GM19043 (cell line): ENCODE data around the gene LAT.
"Not testable (repeated sequence)": the region's sequence is repeated elsewhere in the genome, so short reads cannot be mapped to it uniquely, and the experiment has no call there.

Experiments used
- ATAC-seq: cut with Tn5 transposase; IDR thresholded peaks from one replicate; pipeline ENCODE4 v1.9.1; 2021; ENCODE audit warnings: low read depth; ENCODE audit not compliant: unreplicated experiment

Gene LAT

DNA sequence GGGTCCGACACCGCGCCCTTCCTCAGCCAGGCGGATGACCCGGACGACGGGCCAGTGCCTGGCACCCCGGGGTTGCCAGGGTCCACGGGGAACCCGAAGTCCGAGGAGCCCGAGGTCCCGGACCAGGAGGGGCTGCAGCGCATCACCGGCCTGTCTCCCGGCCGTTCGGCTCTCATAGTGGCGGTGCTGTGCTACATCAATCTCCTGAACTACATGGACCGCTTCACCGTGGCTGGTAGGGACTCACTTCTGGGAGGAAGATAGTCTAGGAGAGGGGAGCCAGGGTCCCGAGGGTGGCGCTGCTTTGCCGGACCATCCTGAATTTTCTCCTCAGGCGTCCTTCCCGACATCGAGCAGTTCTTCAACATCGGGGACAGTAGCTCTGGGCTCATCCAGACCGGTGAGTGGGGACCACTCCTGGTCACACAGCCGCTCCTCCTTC lies 9.7 kb upstream of the LAT start:
- ATAC-seq = no peak

DNA sequence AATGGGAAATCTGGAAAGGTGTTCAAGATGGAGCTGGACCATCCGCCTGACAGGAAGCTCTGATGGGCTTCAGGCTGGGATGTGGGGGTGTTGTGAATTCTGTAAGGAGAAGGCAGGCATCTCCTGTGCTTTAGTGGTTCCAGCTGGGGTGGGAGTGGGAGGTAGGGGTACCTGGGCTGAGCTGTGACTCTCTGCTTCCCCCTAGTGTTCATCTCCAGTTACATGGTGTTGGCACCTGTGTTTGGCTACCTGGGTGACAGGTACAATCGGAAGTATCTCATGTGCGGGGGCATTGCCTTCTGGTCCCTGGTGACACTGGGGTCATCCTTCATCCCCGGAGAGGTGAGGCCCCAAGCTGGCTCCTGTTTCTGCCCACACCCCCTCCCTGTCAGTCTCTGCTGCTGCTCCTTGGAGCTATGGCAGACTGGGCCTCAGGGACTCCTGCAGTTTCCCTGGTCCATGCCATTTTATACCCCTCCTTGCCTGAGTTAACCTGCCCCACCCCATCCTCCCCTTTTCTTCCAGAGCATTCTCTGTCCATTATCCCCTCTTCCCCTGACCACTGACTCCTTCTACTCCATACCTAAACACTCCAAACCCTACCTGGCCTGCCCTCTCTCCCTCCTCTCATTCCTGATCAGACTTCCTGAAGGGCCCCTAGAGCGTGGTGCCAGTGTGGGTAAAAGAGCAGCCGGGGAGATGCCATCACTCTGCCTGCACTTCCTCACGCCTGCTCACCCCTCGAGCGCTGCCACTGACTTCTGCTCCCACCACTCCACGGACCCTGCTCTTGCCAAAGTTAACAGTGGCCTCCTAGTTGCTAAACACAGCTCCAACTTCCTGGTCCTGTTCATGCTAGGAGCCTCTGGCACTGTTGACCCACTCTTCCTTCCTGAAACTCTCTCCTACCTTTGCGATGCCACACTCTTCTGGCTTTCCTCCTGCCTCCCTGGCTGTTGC lies 6.9 kb upstream of the LAT start:
- no peak for ATAC-seq

DNA sequence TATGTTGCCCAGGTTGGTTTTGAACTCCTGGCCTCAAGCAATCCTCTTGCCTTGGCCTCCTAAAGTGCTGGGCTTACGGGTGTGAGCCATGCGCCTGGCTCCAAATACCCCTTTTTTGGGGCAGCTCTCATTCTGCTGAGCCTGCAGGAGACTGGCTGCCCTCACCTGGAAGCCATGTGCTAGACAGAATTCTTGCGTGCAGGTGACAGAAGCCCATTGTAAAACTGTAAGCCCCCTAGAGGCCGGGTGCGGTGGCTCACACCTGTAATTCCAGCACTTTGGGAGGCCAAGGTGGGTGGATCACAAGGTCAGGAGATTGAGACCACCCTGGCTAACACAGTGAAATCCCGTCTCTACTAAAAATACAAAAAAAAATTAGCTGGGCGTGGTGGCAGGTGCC lies 4.5 kb upstream of the LAT start:
- not testable (repeated sequence) for ATAC-seq

DNA sequence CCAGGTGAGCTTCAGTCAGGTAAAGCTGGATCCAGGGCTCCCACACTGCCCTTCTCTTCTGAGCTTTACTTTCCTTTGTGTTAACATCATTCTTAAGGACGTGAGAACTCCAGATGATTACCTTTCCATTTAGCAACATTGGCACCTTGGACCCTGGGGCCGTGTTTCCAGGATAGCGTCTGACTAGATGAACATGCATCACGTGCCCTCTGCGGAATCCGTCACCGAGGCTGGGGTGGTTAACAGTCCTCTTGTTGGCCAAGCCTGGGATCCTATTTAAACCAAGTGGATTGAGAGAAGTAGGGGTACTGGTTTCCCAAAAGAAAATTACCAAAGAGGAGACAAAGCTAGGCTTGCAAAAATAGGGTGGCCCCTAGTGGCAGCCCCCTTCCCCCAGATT lies 3.9 kb upstream of the LAT start:
- no peak for ATAC-seq

DNA sequence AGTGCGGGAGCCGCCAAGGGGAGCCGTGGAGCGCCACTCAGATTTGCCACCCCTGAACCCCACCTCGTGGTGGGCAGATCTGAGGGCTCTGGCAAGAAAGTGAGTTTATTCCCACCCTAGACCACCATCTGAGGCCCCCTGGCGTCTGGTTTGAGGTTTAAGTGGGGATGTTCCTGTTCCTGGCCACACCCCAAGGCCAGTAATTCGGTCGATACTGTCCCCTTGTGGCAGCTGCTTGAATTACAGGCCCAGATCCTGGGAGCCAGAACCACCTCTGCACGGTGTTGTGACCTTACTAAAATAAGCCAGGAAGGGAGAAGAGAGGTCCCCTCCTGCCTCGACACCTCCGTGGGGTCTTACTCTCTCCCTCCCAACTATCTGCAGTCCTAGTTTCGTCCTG lies 3.3 kb upstream of the LAT start:
- no peak for ATAC-seq

DNA sequence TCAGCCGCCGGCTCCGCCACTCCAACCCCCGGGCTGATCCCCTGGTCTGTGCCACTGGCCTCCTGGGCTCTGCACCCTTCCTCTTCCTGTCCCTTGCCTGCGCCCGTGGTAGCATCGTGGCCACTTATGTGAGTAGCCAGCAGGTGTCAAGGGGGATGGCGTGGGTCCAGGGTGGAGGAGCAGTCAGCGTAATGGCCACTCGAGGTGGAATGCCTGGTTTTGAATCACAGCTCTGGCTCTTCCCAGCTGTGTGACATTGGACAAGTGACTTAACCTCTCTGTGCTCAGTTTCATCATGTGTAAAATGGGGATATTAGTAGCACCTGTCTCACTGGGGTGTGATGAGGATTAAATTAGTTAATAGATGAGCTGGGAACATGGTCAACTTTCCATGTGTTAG lies 2.4 kb upstream of the LAT start:
- no peak for ATAC-seq

DNA sequence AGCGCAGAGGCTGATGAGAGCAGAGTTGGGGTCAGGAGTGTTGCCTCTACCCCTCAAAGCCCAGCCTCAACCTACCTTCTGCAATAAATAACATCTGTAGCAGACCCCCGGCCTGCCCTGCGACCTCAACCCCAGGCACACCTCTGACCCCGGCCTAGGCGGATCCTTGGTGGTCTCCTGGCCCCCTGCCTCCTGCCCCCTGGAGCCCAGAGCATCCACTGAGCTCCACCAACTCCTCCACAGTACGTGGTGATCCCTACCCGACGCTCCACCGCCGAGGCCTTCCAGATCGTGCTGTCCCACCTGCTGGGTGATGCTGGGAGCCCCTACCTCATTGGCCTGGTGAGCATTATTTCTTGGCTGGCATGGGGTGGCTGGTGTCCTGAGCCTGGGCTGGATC lies 1.9 kb upstream of the LAT start:
- ATAC-seq = no peak

DNA sequence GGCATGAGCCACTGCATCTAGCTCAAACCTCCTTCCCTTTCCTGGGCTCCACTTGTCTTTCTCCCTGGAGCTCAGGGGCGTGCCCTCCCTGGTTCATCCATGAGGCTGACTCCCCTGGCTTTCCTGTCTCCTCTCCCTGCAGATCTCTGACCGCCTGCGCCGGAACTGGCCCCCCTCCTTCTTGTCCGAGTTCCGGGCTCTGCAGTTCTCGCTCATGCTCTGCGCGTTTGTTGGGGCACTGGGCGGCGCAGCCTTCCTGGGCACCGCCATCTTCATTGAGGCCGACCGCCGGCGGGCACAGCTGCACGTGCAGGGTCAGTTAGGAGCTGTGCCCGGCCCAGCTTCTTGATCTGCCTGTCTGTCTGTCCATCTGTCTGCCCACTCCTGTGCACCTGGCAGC lies 1.2 kb upstream of the LAT start:
- no peak for ATAC-seq

DNA sequence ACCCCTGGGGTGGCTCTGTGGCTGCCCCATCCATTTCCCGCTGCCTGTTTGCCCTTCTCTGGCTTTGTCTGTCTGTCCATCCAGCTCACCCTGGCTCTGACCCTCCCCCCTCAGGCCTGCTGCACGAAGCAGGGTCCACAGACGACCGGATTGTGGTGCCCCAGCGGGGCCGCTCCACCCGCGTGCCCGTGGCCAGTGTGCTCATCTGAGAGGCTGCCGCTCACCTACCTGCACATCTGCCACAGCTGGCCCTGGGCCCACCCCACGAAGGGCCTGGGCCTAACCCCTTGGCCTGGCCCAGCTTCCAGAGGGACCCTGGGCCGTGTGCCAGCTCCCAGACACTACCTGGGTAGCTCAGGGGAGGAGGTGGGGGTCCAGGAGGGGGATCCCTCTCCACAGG lies 761 bp upstream of the LAT start:
- no peak for ATAC-seq

DNA sequence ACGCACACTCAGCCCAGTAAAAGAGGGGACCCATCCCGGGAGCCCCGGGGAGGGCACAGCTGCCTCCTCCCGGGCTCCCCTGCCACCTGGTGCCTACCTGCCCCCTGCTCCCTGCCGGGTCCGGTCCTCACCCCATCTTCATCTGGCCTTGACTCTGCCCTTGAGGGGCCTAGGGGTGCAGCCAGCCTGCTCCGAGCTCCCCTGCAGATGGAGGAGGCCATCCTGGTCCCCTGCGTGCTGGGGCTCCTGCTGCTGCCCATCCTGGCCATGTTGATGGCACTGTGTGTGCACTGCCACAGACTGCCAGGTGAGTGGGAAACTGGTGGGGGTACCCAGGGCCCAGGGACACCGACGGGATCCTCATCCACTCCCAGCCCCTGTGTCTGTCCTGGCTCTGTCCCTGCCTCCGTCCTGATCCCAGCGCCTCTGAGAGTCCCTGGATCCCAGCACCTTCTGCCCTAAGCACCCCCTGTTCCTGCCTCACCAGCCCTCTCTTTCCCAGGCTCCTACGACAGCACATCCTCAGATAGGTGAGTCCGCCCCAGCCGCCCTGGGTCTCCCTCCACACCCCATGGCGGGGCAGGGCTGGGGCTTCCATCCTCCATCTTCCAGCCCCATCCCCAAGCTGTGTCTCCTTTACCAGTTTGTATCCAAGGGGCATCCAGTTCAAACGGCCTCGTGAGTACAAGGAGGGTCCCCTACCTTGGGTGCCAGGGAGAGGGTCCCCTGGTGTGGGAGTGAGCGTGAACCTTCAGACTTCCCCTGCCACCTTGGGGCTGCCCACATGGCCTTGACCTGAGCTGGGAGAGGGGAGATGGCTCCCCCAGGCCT lies 574 bp downstream of the LAT start:
- no peak for ATAC-seq

DNA sequence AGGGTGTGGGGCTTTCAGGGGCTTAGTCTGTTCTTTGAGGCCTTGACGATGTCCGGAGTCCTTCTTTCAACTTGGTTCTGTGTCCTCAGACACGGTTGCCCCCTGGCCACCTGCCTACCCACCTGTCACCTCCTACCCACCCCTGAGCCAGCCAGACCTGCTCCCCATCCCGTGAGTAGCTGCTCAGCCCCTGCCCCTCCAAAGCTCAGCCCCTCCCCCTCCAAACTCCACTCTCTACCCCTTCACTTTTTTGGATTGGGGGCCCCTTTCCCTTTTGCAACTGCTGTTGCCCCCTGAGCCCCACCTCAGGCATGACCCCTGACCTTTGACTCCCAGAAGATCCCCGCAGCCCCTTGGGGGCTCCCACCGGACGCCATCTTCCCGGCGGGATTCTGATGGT lies 1.2 kb downstream of the LAT start:
- no peak for ATAC-seq

DNA sequence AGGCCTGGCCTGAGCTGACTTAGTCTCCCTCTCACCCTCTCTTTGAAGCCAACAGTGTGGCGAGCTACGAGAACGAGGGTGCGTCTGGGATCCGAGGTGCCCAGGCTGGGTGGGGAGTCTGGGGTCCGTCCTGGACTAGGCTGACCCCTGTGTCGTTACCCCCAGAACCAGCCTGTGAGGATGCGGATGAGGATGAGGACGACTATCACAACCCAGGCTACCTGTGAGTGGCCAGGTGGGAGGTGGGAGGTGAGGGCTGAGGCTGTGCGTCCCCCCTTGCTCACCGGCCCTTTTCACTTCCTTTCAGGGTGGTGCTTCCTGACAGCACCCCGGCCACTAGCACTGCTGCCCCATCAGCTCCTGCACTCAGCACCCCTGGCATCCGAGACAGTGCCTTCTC lies 1.6 kb downstream of the LAT start:
- no peak for ATAC-seq

DNA sequence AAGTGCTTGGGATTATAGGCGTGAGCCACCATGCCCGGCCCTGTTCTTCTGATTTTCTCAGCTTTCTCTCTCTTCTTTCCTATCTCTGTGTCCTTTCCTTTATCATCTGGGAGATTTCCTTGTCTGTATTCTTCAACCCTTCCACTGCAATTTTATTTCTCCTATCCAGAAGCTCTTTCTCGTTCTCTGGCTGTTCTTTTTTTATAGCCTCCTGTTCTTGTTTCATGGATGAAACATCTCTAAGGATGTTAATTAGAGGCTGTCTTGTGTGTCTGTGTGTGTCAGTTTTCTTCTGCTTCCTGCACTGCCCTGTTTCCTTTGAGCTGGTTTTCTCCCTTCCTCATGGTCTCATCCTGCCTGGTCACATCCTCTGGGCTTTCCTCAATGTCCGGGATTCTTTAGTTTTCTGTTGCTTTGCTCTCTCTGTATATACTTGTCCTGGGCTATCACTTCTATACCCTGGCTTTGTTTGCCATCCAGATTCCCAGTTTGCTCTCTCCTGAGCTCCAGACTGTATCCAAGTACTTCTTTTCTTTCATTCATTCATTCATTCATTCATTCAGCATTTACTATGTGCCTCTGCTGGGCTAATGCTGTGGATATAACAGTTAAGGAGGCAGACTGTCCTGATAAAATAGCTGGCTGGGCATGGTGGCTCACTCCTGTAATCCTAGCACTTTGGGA lies 2.5 kb downstream of the LAT start:
- ATAC-seq = no peak

DNA sequence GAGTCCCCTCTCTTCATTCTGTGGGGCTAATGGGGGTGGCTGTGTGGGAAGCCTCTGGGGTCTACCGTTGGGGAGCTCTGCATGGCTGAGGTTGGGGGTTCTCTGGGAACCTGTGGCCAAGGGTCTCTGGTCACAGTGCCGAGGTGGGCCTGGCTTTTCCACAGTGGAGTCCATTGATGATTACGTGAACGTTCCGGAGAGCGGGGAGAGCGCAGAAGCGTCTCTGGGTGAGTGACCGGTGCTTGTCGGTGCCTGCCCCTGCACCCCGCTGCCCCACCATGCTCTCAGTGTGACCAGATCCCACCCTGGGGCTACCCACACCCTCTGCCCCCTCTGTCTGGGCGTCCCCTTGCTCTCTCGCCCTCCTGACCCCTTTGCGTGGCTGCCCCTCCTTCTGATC lies 4.5 kb downstream of the LAT start:
- no peak for ATAC-seq

DNA sequence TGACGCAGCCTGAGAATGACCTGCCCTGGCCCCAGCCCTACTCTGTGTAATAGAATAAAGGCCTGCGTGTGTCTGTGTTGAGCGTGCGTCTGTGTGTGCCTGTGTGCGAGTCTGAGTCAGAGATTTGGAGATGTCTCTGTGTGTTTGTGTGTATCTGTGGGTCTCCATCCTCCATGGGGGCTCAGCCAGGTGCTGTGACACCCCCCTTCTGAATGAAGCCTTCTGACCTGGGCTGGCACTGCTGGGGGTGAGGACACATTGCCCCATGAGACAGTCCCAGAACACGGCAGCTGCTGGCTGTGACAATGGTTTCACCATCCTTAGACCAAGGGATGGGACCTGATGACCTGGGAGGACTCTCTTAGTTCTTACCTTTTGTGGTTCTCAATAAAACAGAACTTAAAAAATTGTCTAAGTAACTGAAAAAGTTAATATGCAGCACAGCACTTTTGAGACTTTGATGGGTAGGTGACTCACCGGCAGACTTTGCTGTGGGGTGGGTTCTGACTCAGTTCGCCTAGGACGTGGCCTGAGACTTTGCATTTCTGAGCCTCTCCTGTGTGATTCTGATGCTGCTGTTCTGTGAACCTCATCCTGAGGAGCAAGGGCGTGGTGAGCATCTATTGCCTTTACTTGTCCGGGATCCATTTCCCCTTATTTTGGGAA lies 5.7 kb downstream of the LAT start:
- no peak for ATAC-seq

DNA sequence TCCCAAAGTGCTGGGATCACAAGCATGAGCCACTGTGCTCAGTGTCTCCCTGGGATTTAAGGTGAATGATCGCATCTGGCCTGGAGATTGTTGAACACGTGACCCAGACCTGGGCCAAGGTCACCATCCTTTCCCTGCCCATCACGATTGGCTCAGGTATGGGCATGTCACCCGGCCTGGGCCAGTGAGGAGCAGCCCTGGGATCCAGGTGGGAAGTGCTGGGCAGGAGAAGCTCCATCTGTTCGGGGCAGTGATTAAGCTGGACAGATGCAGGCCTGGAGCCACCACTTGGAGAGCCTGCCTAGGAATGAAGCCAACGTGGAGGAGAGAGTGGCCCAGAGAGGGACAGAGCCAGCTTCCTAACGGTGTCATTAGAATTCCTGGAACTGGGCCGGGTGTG lies 6.8 kb downstream of the LAT start:
- ATAC-seq = no peak

DNA sequence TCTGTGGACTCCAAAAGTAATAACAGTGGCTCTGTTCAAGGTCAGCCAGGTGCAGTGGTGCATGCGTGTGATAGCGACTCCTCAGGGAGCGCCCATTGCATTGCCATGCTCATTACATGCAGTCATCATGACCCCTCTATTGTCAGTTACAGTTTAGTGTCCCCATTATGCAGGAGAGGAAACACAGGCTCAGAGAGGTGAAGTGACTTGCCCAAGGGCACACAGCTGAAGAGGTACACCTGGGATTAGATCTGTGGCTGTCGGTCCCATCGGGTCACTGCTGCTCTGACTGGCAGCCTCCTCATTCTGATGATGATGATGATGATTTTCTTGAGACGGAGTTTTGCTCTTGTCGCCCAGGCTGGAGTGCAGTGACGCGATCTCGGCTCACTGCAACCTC lies 7.6 kb downstream of the LAT start:
- no peak for ATAC-seq

DNA sequence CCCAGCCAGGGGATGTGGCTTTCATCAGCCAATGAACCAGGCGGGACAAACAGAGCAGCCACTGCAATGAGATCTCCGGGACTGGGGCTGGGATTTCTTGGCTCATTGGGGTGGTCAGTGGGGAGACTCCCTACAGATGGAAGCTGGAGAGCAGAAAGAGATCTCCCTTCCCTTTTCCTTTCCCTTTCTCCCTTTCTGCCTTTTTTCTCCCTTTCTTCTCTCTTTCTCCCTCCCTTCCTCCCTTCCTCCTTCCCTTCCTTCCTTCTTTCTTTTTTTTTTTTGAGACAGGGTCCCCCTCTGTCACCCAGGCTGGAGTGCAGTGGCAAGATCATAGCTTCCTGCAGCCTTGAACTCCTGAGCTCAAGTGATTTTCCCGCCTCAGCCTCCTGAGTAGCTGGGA lies 14.0 kb downstream of the LAT start:
- ATAC-seq = no peak

DNA sequence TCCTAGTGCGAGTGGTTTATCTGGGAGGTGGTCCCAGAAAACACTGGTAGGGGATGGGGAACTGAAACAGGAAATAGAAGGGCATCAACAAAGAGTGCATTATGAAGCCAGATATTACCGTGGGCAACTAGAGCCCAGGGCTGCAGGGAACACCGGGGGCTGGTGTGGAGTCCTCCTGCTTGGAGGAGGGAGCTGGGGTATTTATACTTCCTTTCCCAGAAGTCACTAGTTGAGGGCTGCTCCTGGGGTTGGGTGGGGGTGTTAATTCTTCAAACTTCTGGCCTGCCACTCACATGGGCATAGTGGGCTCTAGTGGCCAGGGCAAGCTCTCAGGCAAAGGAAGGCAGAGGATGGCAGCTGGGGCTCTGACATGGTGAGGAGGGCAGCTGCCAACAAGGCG lies 14.7 kb downstream of the LAT start:
- no peak for ATAC-seq

DNA sequence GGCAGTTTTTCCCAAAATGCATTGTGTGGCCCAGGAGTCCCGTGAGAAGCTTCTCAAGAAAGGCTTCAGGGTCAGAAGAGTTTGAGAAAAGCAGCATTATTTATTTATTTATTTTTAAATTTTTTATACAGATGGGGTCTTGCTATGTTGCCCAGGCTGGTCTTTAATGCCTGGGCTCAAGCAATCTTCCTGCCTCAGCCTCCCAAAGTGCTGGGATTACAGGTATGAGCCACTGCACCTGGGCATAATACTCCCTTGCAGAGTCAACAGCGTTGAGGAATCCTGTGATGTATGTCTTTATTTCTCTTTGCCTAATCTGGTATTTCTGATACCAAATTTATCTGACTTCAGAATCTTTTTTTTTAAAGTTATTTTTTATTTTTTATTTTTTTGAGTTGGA lies 15.2 kb downstream of the LAT start:
- no peak for ATAC-seq
